ENCODE data around the gene EHD2.

EHD2 gene

DNA sequence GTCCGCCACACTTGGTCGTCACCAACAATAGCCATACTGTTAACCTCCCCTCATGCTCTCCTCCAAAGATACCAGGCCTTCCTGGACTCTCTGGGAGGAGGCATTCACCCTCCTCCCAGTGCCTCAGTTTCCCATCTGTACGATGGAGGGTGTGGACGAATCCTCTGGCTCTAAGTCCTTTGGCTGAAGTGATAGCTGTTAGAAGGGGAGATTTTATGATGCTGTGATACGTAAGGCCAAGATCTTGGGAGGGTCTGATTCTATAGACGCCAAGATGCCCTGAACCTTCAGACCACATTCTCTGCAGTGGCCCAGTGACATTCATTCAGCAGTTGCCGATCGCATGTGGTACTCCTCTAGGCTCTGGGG is 17.3 kb downstream of the EHD2 start:
- no peak for DNase-seq (ENCODE audit: low spot score)
- TF ChIP-seq, protein P1, sequence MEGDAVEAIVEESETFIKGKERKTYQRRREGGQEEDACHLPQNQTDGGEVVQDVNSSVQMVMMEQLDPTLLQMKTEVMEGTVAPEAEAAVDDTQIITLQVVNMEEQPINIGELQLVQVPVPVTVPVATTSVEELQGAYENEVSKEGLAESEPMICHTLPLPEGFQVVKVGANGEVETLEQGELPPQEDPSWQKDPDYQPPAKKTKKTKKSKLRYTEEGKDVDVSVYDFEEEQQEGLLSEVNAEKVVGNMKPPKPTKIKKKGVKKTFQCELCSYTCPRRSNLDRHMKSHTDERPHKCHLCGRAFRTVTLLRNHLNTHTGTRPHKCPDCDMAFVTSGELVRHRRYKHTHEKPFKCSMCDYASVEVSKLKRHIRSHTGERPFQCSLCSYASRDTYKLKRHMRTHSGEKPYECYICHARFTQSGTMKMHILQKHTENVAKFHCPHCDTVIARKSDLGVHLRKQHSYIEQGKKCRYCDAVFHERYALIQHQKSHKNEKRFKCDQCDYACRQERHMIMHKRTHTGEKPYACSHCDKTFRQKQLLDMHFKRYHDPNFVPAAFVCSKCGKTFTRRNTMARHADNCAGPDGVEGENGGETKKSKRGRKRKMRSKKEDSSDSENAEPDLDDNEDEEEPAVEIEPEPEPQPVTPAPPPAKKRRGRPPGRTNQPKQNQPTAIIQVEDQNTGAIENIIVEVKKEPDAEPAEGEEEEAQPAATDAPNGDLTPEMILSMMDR (IDR thresholded peaks at IDR 0.05; ENCODE audit: borderline replicate concordance, control extremely low read depth, extremely low read depth, insufficient read depth, missing control alignments) = no peak
- in situ Hi-C loops (cut with MboI; ENCODE audit: low sequenced_read_pairs, unreplicated experiment) = no loop called here

DNA sequence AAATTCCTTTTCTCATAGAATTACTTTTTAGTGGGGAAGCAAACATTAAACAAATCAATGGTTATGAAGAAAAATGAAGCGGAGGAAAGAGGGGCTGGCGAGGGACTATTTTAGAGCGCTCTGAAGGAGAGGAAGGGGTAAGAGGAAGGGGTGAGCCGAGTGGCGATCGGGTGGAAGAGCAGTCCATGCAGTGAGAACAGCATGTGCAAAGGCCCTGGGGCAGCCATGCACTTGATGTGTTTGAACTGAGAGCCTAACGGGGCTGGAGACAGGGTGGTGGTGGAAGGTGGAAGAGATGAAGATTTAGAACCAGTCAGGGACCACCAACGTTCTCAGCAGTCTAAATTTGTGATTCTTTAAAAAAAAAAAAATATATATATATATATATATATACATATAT is 17.7 kb downstream of the EHD2 start:
- TF ChIP-seq, protein P1 (IDR thresholded peaks at IDR 0.05; ENCODE audit: borderline replicate concordance, control extremely low read depth, extremely low read depth, insufficient read depth, missing control alignments) = no peak
- in situ Hi-C loops (cut with MboI; ENCODE audit: low sequenced_read_pairs, unreplicated experiment) = no loop called here
- no peak for DNase-seq (ENCODE audit: low spot score)

DNA sequence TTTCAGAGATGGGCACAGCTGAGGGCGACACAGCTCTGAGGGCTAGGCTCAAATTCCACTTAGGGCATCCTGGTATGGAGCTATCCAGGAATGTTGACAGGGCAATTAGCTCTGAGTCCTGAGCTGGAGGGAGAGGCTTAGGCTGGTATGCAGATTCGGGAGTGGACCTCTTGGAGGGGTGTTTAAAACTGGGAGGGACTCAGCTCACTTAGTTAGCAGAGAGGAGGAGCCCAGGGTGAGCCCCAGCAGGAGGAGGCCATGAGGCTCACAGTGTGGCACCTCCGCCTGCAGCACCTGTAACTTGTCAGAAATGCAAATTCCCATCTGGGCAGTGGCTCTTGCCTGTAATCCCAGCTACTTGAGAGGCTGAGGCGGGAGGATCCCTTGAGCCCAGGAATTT is 21.9 kb downstream of the EHD2 start:
- in situ Hi-C loops (cut with MboI; ENCODE audit: low sequenced_read_pairs, unreplicated experiment) = no loop called here
- DNase-seq (ENCODE audit: low spot score) = no peak
- TF ChIP-seq, protein P1 (IDR thresholded peaks at IDR 0.05; ENCODE audit: borderline replicate concordance, control extremely low read depth, extremely low read depth, insufficient read depth, missing control alignments) = no peak

DNA sequence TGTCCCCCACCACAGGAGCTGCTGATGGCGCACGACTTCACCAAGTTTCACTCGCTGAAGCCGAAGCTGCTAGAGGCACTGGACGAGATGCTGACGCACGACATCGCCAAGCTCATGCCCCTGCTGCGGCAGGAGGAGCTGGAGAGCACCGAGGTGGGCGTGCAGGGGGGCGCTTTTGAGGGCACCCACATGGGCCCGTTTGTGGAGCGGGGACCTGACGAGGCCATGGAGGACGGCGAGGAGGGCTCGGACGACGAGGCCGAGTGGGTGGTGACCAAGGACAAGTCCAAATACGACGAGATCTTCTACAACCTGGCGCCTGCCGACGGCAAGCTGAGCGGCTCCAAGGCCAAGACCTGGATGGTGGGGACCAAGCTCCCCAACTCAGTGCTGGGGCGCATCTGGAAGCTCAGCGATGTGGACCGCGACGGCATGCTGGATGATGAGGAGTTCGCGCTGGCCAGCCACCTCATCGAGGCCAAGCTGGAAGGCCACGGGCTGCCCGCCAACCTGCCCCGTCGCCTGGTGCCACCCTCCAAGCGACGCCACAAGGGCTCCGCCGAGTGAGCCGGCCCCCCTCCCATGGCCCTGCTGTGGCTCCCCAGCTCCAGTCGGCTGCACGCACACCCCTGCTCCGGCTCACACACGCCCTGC is 27.8 kb downstream of the EHD2 start:
- TF ChIP-seq, protein P1 (IDR thresholded peaks at IDR 0.05; ENCODE audit: borderline replicate concordance, control extremely low read depth, extremely low read depth, insufficient read depth, missing control alignments) = no peak
- in situ Hi-C loops (cut with MboI; ENCODE audit: low sequenced_read_pairs, unreplicated experiment) = no loop called here
- DNase-seq (ENCODE audit: low spot score) = no peak

DNA sequence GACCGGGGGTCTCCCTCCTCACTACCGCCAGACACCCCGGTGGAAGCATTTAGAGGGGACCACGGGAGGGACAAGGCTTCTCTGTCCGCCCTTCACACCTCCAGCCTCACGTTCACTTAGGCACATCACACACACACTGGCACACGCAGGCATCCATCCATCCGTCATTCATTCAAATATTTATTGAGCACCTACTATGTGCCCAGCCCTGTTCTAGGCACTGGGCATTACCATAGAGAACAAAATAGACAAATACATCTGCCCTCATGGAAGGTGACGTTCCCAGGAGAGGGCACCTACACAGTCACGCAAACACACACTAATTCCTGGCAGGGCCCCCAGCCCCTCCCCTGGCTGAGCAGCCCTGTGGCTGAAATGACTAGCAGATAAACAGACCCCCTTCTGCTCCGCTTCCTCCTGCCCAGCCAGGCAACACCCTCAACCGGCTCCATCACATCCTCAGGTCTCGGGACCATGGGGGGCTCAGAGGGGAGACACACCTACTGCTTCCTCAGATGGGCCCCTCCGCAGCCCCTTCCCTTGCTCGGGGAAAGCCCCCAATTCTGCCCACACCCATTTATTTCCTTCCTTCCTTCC is 28.4 kb downstream of the EHD2 start:
- no peak for DNase-seq (ENCODE audit: low spot score)
- in situ Hi-C loops (cut with MboI; ENCODE audit: low sequenced_read_pairs, unreplicated experiment) = no loop called here
- TF ChIP-seq, protein P1 (IDR thresholded peaks at IDR 0.05; ENCODE audit: borderline replicate concordance, control extremely low read depth, extremely low read depth, insufficient read depth, missing control alignments) = no peak

DNA sequence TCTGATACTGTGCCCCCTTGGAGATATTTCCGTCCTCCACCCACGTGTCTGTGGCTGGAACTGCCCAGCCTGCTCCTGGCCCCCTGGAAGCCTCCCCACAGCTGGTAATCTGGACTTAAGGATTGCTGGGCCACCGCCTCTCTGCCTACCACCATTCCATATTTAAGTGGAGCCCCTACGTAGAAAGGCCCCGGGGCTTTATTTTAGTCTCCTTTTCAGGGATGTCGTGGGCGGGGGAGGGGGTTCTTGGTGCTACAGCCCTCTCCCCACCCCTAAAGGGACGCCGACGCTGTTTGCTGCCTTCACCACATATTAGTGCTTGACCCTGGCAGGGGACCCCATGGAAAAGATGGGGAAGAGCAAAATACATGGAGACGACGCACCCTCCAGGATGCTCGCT is 29.4 kb downstream of the EHD2 start:
- in situ Hi-C loops (cut with MboI; ENCODE audit: low sequenced_read_pairs, unreplicated experiment) = no loop called here
- TF ChIP-seq, protein P1 (IDR thresholded peaks at IDR 0.05; ENCODE audit: borderline replicate concordance, control extremely low read depth, extremely low read depth, insufficient read depth, missing control alignments) = no peak
- no peak for DNase-seq (ENCODE audit: low spot score)

Data from GM13976 (cell line).